IPS-18a (cell line): ENCODE data around the gene RAB6B.

Experiments used
- H3K27ac ChIP-seq: one replicate; pipeline ENCODE4 v1.5.1; 2013; ENCODE audit warnings: low read length
- H3K27me3 ChIP-seq: one replicate; pipeline ENCODE4 v1.6.1; 2013; ENCODE audit warnings: mild to moderate bottlenecking, low read length; ENCODE audit not compliant: control insufficient read depth, insufficient read depth
- H3K36me3 ChIP-seq: one replicate; pipeline ENCODE4 v1.6.1; 2013; ENCODE audit warnings: low read depth, low read length; ENCODE audit not compliant: control insufficient read depth
- H3K4me1 ChIP-seq: one replicate; pipeline ENCODE4 v1.6.1; 2013; ENCODE audit warnings: low read depth, low read length; ENCODE audit not compliant: control insufficient read depth
- H3K4me3 ChIP-seq: one replicate; pipeline ENCODE4 v1.5.1; 2013; ENCODE audit warnings: low read length
- H3K9ac ChIP-seq: one replicate; pipeline ENCODE4 v1.6.1; 2013; ENCODE audit warnings: mild to moderate bottlenecking, low read length, moderate library complexity
- H3K9me3 ChIP-seq: one replicate; pipeline ENCODE4 v1.6.1; 2013; ENCODE audit warnings: low read depth, low read length; ENCODE audit not compliant: control insufficient read depth

The RAB6B gene

DNA sequence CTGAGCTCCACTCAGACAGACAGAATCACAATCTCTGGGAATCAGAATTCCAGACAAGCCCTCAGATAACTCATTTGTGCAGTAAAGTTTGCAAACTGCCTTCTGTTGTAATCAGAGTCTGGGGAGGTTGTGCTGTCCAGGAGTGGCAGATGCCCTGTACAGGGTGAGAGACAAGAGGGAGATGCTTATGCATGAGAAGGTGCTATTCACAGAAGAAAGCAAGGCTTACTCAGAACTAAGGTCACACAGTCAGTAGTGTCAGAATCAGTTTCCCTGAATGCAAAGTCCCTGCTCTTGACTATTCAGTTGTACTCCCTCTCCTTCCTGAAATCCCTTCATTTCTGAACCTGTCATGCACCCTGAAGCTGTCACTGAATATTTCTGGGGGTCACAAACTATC is 46.3 kb downstream of the RAB6B start:
- no peak overlapping the region for H3K4me3 ChIP-seq
- no peak overlapping the region for H3K9ac ChIP-seq
- H3K27ac ChIP-seq, result no peak overlapping the region
- H3K9me3 ChIP-seq, result no peaks in the 10 kb centered on the region
- no peaks in the 10 kb centered on the region for H3K27me3 ChIP-seq
- no peaks in the 10 kb centered on the region for H3K4me1 ChIP-seq
- no peaks in the 10 kb centered on the region for H3K36me3 ChIP-seq

- H3K27ac ChIP-seq, result no peak overlapping the region
- no peak overlapping the region for H3K9ac ChIP-seq
- no peaks in the 10 kb centered on the region for H3K4me1 ChIP-seq
- H3K36me3 ChIP-seq, result no peaks in the 10 kb centered on the region
- H3K27me3 ChIP-seq, result no peaks in the 10 kb centered on the region
- no peak overlapping the region for H3K4me3 ChIP-seq
- no peaks in the 10 kb centered on the region for H3K9me3 ChIP-seq
Observed at GRCh38 chr3:133845127-133845526, 50.6 kb downstream of the RAB6B start.

DNA sequence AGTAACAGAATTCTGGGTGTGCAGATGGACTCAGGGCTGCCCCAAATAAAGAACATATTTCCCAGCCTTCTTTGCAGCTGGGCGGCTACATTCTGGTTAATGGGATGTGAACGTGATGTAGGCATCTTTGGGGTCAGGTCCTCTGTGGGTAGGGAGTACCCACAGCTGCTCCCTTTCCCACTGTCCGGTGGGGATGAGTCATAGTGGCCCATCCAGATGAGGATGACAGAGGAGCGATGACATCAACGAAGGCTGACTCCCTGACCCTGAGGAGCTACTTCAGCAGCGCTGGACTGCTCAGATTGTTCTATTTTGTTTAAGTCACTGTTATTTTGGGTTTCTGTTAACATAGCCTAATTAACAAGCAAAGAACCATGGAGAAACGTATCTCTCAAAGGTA is 52.0 kb downstream of the RAB6B start:
- Histone ChIP-seq H3K9ac (no peak overlapping the region), H3K36me3 (no peaks in the 10 kb centered on the region), H3K9me3 (no peaks in the 10 kb centered on the region), H3K27me3 (no peaks in the 10 kb centered on the region), H3K4me3 (no peak overlapping the region), H3K27ac (no peak overlapping the region), H3K4me1 (no peaks in the 10 kb centered on the region)

GRCh38 chr3:133842158-133842557 is 53.5 kb downstream of the RAB6B start:
- Histone ChIP-seq H3K9ac (no peak overlapping the region), H3K9me3 (no peaks in the 10 kb centered on the region), H3K4me1 (no peaks in the 10 kb centered on the region), H3K4me3 (no peak overlapping the region), H3K36me3 (no peaks in the 10 kb centered on the region), H3K27me3 (no peaks in the 10 kb centered on the region), H3K27ac (no peak overlapping the region)

- Histone ChIP-seq H3K36me3 (no peaks in the 10 kb centered on the region), H3K4me3 (no peak overlapping the region), H3K27ac (no peak overlapping the region), H3K9ac (no peak overlapping the region), H3K27me3 (no peaks in the 10 kb centered on the region), H3K4me1 (no peaks in the 10 kb centered on the region), H3K9me3 (no peaks in the 10 kb centered on the region)
Observed at GRCh38 chr3:133841196-133841595, 54.5 kb downstream of the RAB6B start.

DNA sequence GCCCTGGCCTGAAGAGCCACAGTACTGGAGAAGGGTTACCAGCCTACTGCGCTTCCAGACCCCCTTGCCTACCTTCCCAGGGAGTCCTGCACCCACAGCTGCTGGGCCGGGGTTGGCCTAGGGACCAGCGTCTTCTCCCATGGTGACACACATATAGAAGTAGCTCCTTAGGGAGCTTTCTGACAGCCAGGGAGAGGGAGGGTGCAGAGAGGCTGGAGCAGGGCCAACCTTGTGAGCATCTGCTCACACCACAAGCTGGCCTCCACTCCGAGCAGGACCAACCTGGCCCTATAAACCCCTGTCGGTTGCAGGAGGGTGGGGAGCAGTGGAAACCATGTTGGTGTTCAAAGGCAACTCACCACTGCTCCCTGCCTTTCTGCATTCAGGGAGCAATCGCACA is 54.9 kb downstream of the RAB6B start:
- H3K4me3 ChIP-seq, result no peak overlapping the region
- no peaks in the 10 kb centered on the region for H3K27me3 ChIP-seq
- no peak overlapping the region for H3K27ac ChIP-seq
- no peaks in the 10 kb centered on the region for H3K4me1 ChIP-seq
- no peaks in the 10 kb centered on the region for H3K36me3 ChIP-seq
- no peak overlapping the region for H3K9ac ChIP-seq
- no peaks in the 10 kb centered on the region for H3K9me3 ChIP-seq

DNA sequence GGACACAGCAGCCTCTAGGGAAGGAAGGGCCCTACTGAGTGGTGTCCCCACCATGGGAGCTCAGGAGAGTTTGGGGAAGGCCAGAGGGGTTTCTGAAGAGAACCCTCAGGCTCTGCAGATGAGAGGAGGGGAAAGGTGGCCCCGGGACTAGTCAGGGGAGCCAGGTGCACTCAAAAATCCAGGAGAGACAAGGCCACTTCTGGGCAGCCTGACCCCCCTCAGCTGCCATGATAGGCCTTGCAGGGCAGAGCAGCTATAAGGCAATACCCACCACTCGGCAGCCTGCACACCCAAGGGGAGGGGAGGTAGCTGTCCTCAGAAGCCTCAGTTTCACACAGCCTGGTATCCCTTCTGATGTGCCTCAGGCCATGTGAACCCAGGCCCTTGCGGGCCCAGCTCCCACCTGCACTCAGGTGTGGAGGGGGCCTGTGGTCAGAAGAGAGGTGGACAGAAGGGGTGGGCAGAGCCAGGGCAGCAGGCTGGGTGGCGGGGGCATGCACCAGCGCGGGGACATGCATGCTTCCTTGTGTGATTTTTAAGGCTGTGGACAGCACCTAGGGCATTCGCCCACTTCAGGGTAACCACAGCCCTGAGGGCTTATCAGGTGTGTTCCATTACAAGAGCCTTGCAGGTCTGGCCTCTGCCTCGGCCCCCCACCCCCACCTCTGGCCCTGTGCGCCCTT is 55.5 kb downstream of the RAB6B start:
- H3K27me3 ChIP-seq, result no peaks in the 10 kb centered on the region
- H3K36me3 ChIP-seq, result no peaks in the 10 kb centered on the region
- no peaks in the 10 kb centered on the region for H3K4me1 ChIP-seq
- H3K9ac ChIP-seq, result no peak overlapping the region
- H3K9me3 ChIP-seq, result no peaks in the 10 kb centered on the region
- H3K4me3 ChIP-seq, result no peak overlapping the region
- H3K27ac ChIP-seq, result no peak overlapping the region

- Histone ChIP-seq H3K36me3 (no peaks in the 10 kb centered on the region), H3K4me1 (no peaks in the 10 kb centered on the region), H3K9me3 (no peaks in the 10 kb centered on the region), H3K9ac (no peak overlapping the region), H3K4me3 (no peak overlapping the region), H3K27me3 (no peaks in the 10 kb centered on the region), H3K27ac (no peak overlapping the region)
Observed at GRCh38 chr3:133838916-133839800, 56.5 kb downstream of the RAB6B start.

- Histone ChIP-seq H3K27me3 (no peaks in the 10 kb centered on the region), H3K4me3 (no peak overlapping the region), H3K9ac (no peak overlapping the region), H3K9me3 (no peaks in the 10 kb centered on the region), H3K4me1 (no peaks in the 10 kb centered on the region), H3K36me3 (no peaks in the 10 kb centered on the region), H3K27ac (no peak overlapping the region)
Observed at GRCh38 chr3:133838296-133838789, 57.3 kb downstream of the RAB6B start.

DNA sequence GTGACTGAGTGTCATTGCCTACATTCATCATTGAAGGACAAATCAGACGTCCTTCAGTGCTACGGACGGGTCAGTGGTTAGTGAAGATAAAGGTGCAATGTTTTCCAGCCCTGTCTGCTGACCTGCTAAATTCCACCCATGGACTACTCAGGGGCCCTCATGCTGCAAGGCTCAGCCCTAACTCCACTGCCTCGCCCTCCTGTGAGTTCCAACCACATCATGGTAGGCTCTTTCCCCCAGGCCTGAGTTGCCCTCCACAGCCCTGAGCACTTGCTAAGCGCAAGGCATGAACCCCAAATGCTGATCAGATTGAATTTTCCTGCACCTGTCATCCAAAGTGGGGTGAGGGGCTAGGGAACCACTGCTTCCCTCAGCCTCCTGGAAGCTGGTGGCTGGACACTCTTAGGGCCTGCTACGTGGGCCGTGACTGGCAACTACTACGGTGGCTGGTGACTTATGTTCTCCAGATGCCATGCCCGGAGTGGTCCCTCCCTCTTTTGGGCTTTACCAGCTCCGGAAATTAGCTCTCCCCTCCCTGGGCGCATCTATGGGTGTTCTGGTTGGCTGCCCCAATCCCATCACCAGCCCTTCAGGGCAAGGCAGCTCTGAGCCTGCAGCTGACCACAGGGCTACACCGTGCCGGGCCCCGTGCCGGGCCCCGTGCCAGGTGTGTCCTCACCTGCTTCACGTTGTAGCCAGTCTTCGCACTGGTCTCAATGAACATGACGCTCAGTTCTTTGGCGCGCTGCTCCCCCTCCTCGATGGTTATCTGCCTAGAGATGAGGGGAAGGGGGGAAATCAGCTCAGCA is 58.0 kb downstream of the RAB6B start:
- no peaks in the 10 kb centered on the region for H3K27me3 ChIP-seq
- no peaks in the 10 kb centered on the region for H3K36me3 ChIP-seq
- no peak overlapping the region for H3K4me3 ChIP-seq
- H3K27ac ChIP-seq, result no peak overlapping the region
- H3K9me3 ChIP-seq, result no peaks in the 10 kb centered on the region
- no peak overlapping the region for H3K9ac ChIP-seq
- H3K4me1 ChIP-seq, result no peaks in the 10 kb centered on the region

- no peak overlapping the region for H3K27ac ChIP-seq
- no peaks in the 10 kb centered on the region for H3K9me3 ChIP-seq
- H3K4me1 ChIP-seq, result no peaks in the 10 kb centered on the region
- H3K27me3 ChIP-seq, result no peaks in the 10 kb centered on the region
- H3K36me3 ChIP-seq, result no peaks in the 10 kb centered on the region
- no peak overlapping the region for H3K9ac ChIP-seq
- no peak overlapping the region for H3K4me3 ChIP-seq
Observed at GRCh38 chr3:133836497-133837158, 59.1 kb downstream of the RAB6B start.
